GM12891 (cell line): Measurements from ENCODE around the gene MYH3. TPM values are rescaled to one million over a fixed set of nuclear protein-coding genes. Genes with fewer than 3 reads are reported as not detected.
A peak's percentile ranks its signal among the peaks of the same experiment; 100 is the strongest.
"Not testable (repeated sequence)": the region's sequence is repeated elsewhere in the genome, so short reads cannot be mapped to it uniquely, and the experiment has no call there.

ENCODE experiments used
- DNase-seq: peaks from one replicate; pipeline ENCODE4 v3.0.0; 2011; ENCODE audit warnings: low spot score; ENCODE audit not compliant: insufficient read length
- FAIRE-seq: peaks from 2 replicates; lab custom pipeline; 2011; peaks lifted over from hg19 to GRCh38; lab: Jason Lieb, UNC
- PAX5 ChIP-seq: IDR thresholded peaks from 2 replicates; pipeline ENCODE4 v1.6.1; 2011; ENCODE audit warnings: low read length, moderate library complexity, mild to moderate bottlenecking; ENCODE audit not compliant: insufficient read depth, severe bottlenecking
- POLR2A ChIP-seq: IDR thresholded peaks from 2 replicates; pipeline ENCODE4 v1.6.1; 2011; ENCODE audit warnings: low read depth, low read length, control low read depth
- POLR2AphosphoS5 ChIP-seq: IDR thresholded peaks from 2 replicates; pipeline ENCODE4 v1.6.1; 2011; ENCODE audit warnings: low read depth, low read length, control low read depth
- POU2F2 ChIP-seq: IDR thresholded peaks from 2 replicates; pipeline ENCODE4 v1.6.1; 2011; ENCODE audit warnings: low read depth, mild to moderate bottlenecking, control low read depth, low read length, moderate library complexity
- SPI1 ChIP-seq: IDR thresholded peaks from 2 replicates; pipeline ENCODE4 v1.6.1; 2011; ENCODE audit warnings: low read depth, low read length, control low read depth
- TAF1 ChIP-seq: IDR thresholded peaks from 2 replicates; pipeline ENCODE4 v1.6.1; 2011; ENCODE audit warnings: low read depth, low read length, control low read depth
- polyA plus RNA-seq: library from polyadenylated mRNA; unstranded; fragments of >200 nt; gene quantifications from one replicate; pipeline ENCODE4 v1.2.1, GENCODE V29; 2012; ENCODE audit warnings: low read depth, missing spikeins, inconsistent platforms; ENCODE audit not compliant: missing spikeins

The MYH3 gene
- polyA plus RNA-seq: 1.2 TPM

DNA sequence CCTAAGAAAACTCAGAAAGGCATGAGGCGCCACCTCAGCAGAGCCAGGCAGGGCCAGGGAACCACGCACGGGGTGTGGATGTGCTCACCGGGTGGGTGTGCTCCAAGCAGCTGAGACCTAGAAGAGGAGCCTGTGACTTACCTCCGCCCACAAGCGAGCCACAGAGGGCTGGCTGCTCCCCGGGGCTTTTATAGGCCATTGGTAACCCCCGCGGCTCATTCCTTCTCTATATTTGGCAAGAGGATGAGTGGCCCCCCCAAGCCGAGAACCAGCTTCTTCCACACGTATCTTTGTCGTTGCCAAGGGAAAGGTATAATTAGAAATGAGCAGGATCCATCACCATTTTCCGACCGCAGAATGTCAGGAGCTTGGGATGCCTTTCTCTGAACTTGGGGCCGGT lies at the start of gene MYH3:
Gene MYH3, minus strand, starts transcription at position 162 of the 400 bp plus-strand sequence. CDS start 2,245 bp downstream, outside the sequence.
- DNase-seq: no peak
- no peak for FAIRE-seq
- TF ChIP-seq SPI1 (no peak), POU2F2 (no peak)

GRCh38 chr17:10705727-10706126 lies 48.6 kb upstream of the MYH3 start:
- FAIRE-seq (no peak), DNase-seq (no peak)
- TF ChIP-seq POU2F2: no peak

DNA sequence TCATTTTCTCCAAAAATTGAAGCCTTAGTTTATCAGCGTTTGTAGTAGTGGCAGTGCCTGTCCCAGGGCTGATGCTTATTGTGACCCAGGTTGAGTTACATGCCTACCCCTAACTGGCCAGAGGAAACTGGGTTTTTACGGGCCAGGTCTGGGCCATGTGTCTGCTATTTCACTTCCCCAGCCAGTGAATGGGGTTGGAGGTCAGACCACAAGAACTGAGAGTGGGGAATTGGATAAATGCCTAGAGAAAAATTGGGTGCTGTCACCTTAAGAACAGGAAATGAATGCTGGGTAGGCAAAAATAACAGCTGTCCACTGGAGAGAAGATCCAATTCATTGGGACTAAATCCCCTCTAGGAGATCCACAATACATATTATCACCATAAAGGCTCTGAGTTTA lies 45.5 kb upstream of the MYH3 start:
- no peak for TF ChIP-seq POU2F2
- TF ChIP-seq SPI1: peak; percentile 60
- no peak for FAIRE-seq
- no peak for DNase-seq

- TF ChIP-seq PAX5 (no peak), POU2F2 (no peak), POLR2A (no peak)
- peak; percentile 56 for FAIRE-seq
- DNase-seq: no peak
Observed at GRCh38 chr17:10699856-10700255, 42.7 kb upstream of the MYH3 start.

DNA sequence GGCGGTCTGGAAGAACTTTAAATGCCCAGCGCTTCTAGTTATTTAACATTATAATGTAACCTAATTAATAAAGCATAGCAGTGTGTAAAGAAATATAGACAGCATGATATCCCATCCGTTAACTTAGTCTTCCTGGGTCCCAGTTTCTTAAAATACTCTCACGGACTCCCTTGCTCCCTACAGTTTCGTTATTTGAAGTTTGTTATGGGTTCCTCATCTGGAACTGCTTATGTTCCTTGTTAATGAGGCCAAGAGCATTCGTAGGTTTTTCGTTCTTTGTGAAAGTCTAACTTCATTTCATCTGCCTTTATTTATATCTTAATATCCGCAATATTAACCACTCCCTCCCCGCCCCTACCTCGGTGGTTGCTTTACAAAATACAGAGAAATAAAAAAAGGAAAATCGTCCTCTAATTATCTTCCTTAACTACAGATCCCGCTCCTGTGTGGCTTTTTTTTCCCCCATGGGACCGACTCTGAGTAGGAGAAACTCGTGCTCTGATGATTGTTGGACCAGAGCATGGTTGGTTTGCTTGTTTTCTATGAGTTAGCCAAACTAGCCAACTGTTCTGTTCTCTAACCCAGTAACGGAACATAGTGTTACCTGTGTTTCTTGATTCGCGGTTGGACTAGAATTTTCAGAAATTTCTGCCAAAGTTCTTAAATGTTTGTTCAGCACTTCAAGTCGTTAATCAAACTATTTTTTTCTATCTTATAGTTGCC lies 41.1 kb upstream of the MYH3 start:
- no peak for DNase-seq

GRCh38 chr17:10697092-10698081 lies 40.3 kb upstream of the MYH3 start, which contains the start of the genes ADPRM and SCO1:
Gene ADPRM, plus strand, starts transcription at chr17:10697594. Its CDS starts 7,333 bp downstream, at chr17:10704927.
Gene SCO1, minus strand, starts transcription at chr17:10697533. Its CDS starts 26 bp downstream, at chr17:10697507.
- TF ChIP-seq SPI1 (peak; percentile 85), POLR2AphosphoS5 (peak; percentile 93), TAF1 (peak; percentile 84), POLR2A (peak; percentile 90), PAX5 (no peak), POU2F2 (no peak)
- FAIRE-seq: peak; percentile 98
- peak; percentile 84 for DNase-seq

More for the DNA sequence above, 41.1 kb upstream of the MYH3 start:
- peak; percentile 38 for FAIRE-seq
- TF ChIP-seq TAF1 (no peak), POLR2A (no peak), SPI1 (no peak), POLR2AphosphoS5 (no peak), POU2F2 (no peak), PAX5 (no peak)

DNA sequence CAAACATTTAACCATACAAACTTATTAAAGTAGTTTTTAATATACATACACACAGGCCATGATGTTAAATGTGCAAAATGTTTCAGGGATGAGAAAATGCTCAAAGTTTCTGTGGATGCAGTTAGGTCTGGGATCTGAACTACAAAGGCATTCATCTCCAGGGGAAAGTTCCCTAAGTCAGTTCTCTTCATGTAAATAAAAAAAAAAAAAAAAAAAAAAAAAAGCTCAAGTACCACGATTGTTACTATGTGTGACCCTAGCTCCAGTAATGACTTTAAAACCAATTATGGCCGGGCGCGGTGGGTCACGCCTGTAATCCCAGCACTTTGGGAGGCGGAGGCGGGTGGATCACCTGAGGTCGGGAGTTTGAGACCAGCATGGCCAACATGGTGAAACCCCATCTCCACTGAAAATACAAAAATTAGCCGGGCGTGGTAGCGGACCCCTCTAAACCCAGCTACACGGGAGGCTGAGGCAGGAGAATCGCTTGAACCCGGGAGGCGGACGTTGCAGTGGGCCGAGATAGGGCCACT lies 38.8 kb upstream of the MYH3 start:
- not testable (repeated sequence) for FAIRE-seq

GRCh38 chr17:10687499-10687898 lies 30.4 kb upstream of the MYH3 start:
- TF ChIP-seq SPI1: peak; percentile 36; the same call in 1 of the 2 replicates
- TF ChIP-seq TAF1: no peak
- TF ChIP-seq POU2F2: no peak
- DNase-seq (no peak), FAIRE-seq (no peak)

More for the DNA sequence above, 38.8 kb upstream of the MYH3 start:
- DNase-seq: not testable (repeated sequence)

DNA sequence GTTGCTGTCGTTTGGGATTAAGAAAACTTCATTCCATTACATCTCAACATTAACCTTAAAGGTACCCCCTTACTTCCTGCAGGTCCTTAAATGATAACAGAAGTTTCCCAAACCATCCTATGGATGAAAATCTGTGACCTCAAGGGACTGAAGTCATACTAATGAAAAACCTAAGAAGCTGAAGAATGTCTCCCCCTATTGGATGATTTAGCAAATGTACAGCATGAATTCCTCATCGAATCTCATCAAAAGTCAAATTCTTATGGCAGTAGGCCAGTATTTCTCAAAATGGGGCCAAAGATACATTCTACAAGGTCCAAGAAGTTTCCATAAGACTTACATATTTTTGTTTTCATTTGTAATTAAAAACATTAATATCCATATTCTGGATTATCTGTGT lies 26.7 kb upstream of the MYH3 start:
- DNase-seq (no peak), FAIRE-seq (no peak)
- no peak for TF ChIP-seq TAF1
- no peak for TF ChIP-seq POLR2AphosphoS5
- TF ChIP-seq PAX5: no peak
- TF ChIP-seq POU2F2: no peak

GRCh38 chr17:10681866-10682446 lies 24.8 kb upstream of the MYH3 start:
- FAIRE-seq: no peak

More at GRCh38 chr17:10681866-10682446, 24.8 kb upstream of the MYH3 start:
- TF ChIP-seq POLR2A (no peak), PAX5 (no peak)
- DNase-seq: no peak
